Thoracic aorta (tissue), 2 donors: Measurements from ENCODE around the gene JAKMIP2. TPM values are rescaled to one million over a fixed set of nuclear protein-coding genes. Genes with fewer than 3 reads are reported as not detected.
"Not testable (repeated sequence)": the region's sequence is repeated elsewhere in the genome, so short reads cannot be mapped to it uniquely, and the experiment has no call there.

Experiments used
- ATAC-seq: fragments of 150-250 bp; one replicate; pipeline ENCODE4 v1.8.0; 2017; ENCODE audit warnings: low read depth; ENCODE audit not compliant: insufficient number of reproducible peaks, low FRiP score
- DNase-seq: peaks from one replicate; pipeline ENCODE4 v3.0.0-alpha.2; 2020; ENCODE audit warnings: low spot score
- H3K27ac ChIP-seq, 2 donors: fragments of 200-600 bp; sonication (generic); 1 replicate in 1 of 2; 2 replicates in 1 of 2; pipeline ENCODE4 v1.5.1; 2016; ENCODE audit warnings: mild to moderate bottlenecking in 2 of 2, moderate library complexity in 2 of 2
- H3K27me3 ChIP-seq: fragments of 200-600 bp; sonication (generic); replicated peaks from 2 replicates; pipeline ENCODE4 v1.6.0; 2016; ENCODE audit warnings: mild to moderate bottlenecking; ENCODE audit not compliant: insufficient read depth
- H3K36me3 ChIP-seq: fragments of 200-600 bp; sonication (generic); one replicate; pipeline ENCODE4 v1.5.1; 2016
- H3K4me1 ChIP-seq, 2 donors: fragments of 200-600 bp; sonication (generic); 1 replicate in 1 of 2; 2 replicates in 1 of 2; pipeline versions ENCODE4 v1.5.1 to v1.6.0; 2016; ENCODE audit warnings: low read depth in 2 of 2, mild to moderate bottlenecking in 1 of 2; ENCODE audit not compliant: control insufficient read depth in 1 of 2
- H3K4me3 ChIP-seq: fragments of 200-600 bp; sonication (generic); 2 replicates; pipeline ENCODE4 v1.5.1; 2016; ENCODE audit warnings: mild to moderate bottlenecking
- H3K9me3 ChIP-seq: fragments of 200-600 bp; sonication (generic); 2 replicates; pipeline ENCODE4 v1.5.1; 2016
- total RNA-seq, 2 donors: library from RNA; depleted of rRNA; stranded (reverse); fragments of >200 nt; gene quantifications; one replicate each; pipeline versions ENCODE4 v1.1.0 to v1.2.3, GENCODE V29; 2016
- TF ChIP-seq, protein P1 (sequence below): fragments of 200-600 bp; sonication (generic); IDR thresholded peaks from one replicate; pipeline ENCODE4 v1.5.1; 2019; ENCODE audit warnings: antibody characterized with exemption

JAKMIP2 gene
- total RNA-seq, 2 donors from 2014 or later, result 0.49 to 1.6 TPM

DNA sequence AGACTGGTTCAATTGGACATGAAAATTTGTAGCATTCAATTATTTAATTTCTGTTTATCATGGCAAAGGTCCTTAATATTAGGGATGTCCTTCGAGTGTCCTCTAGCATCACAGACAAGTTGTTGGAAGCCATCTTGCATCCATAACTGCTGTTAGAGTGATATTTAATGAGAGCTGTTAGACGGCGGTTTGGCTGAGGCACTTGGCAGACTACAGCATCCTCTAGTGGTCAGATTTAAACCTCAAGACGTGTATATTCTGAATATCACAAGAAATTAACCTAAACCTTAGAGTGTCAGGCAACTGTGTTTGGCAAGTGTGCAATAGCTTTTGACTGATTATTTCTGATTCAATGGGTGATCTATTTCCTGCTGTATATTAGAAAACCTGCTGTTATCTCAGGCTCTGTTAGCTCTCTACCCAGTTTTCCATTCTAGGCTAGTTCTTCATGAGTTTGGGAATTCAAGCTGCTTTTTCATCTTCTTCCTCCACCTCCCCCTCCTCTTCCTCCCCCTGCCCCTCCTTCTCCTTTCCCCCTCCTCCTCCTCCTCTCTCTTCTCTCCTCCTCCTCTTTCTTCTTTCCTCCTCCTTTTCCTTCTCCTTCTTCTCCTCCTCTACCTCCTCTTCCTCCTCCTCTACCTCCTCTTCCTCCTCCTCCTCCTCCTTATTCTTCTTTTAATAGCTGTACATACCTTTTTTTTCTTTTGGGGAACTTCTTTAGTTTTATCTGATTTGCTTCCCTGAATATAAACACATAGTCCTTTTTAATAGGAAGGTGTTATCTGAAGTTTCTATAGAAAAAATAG lies 40.4 kb upstream of the JAKMIP2 start:
- Histone ChIP-seq H3K4me1 (no peaks in the 10 kb centered on the region), H3K4me3 (no peak overlapping the region), H3K27ac (no peak overlapping the region), H3K36me3 (no peaks in the 10 kb centered on the region), H3K27me3 (no peaks in the 10 kb centered on the region), H3K9me3 (no peaks in the 10 kb centered on the region)
- TF ChIP-seq, protein P1, sequence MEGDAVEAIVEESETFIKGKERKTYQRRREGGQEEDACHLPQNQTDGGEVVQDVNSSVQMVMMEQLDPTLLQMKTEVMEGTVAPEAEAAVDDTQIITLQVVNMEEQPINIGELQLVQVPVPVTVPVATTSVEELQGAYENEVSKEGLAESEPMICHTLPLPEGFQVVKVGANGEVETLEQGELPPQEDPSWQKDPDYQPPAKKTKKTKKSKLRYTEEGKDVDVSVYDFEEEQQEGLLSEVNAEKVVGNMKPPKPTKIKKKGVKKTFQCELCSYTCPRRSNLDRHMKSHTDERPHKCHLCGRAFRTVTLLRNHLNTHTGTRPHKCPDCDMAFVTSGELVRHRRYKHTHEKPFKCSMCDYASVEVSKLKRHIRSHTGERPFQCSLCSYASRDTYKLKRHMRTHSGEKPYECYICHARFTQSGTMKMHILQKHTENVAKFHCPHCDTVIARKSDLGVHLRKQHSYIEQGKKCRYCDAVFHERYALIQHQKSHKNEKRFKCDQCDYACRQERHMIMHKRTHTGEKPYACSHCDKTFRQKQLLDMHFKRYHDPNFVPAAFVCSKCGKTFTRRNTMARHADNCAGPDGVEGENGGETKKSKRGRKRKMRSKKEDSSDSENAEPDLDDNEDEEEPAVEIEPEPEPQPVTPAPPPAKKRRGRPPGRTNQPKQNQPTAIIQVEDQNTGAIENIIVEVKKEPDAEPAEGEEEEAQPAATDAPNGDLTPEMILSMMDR, result peak; percentile 89
- DNase-seq (no peak), ATAC-seq (no peak)

DNA sequence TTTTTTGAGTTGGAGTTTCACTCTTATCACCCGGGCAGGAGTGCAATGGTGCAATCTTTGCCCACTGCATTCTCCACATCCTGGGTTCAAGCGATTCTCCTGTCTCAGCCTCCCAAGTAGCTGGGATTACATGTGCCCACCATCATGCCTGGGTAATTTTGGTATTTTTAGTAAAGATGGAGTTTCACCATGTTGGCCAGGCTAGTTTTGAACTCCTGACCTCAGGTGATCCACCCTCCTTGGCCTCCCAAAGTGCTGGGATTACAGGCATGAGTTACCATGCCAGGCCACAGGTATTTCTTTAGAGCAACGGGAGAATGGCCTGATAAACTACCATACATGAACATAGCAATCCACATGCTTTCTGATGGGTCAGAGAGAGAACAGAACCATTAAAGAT lies 39.7 kb upstream of the JAKMIP2 start:
- not testable (repeated sequence) for H3K27ac ChIP-seq, H3K9me3 ChIP-seq, H3K27me3 ChIP-seq, H3K4me3 ChIP-seq, H3K36me3 ChIP-seq, ATAC-seq, H3K4me1 ChIP-seq, DNase-seq

DNA sequence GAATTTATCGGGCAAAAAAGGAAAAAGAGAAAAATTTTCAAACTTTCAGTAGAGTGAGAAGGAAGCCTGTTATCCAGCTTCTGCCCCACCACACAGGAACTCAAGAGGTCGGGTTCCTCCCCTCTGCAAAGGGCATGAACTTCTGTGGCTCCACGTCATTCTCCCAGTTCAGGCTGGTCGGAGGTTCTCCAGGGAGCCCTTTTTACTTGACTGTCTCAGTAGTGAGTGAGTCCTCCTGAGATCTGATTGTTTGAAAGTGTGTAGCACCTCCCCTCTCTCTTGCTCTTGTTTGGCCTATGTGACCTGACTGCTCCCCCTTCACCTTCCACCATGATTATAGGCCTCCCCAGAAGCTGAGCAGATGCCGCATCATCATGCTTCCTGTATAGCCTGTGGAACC lies 39.2 kb upstream of the JAKMIP2 start:
- DNase-seq, result no peak
- H3K4me3 ChIP-seq, result no peak overlapping the region
- H3K27ac ChIP-seq, result no peak overlapping the region
- no peaks in the 10 kb centered on the region for H3K9me3 ChIP-seq
- no peaks in the 10 kb centered on the region for H3K36me3 ChIP-seq
- ATAC-seq, result no peak
- H3K4me1 ChIP-seq, result no peaks in the 10 kb centered on the region
- TF ChIP-seq, protein P1, result no peak
- no peaks in the 10 kb centered on the region for H3K27me3 ChIP-seq

DNA sequence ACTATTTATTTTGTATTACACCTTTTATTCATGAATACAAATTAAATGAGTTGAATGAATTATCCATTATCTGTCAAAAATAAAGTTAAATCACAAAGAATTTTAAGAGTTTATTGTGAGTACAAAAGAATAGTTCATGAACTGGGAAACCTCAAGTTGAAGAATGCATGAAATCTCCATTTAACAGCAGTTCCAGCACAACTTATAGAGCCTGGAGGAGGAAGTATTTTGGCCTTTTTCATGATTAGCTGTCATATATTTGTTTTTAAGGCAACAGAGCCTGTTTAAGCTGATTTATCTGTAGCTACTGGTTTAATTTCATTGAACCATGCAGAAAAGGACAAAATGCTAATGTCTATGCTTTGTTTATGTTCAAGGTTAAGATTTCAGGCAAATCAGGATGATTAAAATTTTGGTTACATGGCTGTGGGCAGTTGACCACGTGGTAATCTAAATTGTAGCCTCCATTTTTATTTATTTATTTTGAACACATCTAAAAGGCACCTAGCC lies 36.8 kb upstream of the JAKMIP2 start:
- Histone ChIP-seq H3K36me3 (no peaks in the 10 kb centered on the region), H3K27me3 (no peaks in the 10 kb centered on the region), H3K4me1 (no peaks in the 10 kb centered on the region), H3K9me3 (no peaks in the 10 kb centered on the region), H3K4me3 (no peak overlapping the region), H3K27ac (no peak overlapping the region)
- TF ChIP-seq, protein P1, result no peak
- ATAC-seq (no peak), DNase-seq (no peak)

DNA sequence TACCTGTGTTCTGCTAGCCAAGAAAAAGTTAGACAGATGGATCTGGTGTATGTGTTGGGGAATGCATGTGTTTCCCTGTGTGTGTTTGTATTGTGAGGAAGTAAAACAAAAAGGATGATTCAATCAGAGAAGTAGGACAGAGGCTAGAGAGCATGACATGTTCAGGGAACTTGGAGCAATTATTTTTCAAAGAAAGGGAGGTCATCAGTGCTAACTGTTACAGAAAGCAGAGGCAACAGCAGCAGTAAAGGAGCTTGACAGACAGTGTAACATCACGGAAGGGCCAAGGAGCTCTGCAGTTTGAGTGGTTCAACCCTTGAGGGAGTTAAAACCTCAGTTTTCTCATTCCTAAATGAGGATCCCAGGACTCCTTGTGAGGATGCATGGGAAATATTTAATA lies 35.8 kb upstream of the JAKMIP2 start:
- no peaks in the 10 kb centered on the region for H3K9me3 ChIP-seq
- no peak for ATAC-seq
- TF ChIP-seq, protein P1, result no peak
- H3K4me1 ChIP-seq, result no peaks in the 10 kb centered on the region
- DNase-seq, result no peak
- no peaks in the 10 kb centered on the region for H3K36me3 ChIP-seq
- H3K27ac ChIP-seq, result no peak overlapping the region
- no peak overlapping the region for H3K4me3 ChIP-seq
- no peaks in the 10 kb centered on the region for H3K27me3 ChIP-seq
